CD4-positive, alpha-beta T cell treated with Interleukin-12 subunit alpha and Interleukin-12 subunit beta, for 1 hour (primary cell): ENCODE results near the gene C3orf20.
"Not testable (repeated sequence)": the region's sequence is repeated elsewhere in the genome, so short reads cannot be mapped to it uniquely, and the experiment has no call there.

Experiments used
- DNase-seq: peaks from one replicate; pipeline ENCODE4 v3.0.0-alpha.2; 2020

C3orf20 gene

DNA sequence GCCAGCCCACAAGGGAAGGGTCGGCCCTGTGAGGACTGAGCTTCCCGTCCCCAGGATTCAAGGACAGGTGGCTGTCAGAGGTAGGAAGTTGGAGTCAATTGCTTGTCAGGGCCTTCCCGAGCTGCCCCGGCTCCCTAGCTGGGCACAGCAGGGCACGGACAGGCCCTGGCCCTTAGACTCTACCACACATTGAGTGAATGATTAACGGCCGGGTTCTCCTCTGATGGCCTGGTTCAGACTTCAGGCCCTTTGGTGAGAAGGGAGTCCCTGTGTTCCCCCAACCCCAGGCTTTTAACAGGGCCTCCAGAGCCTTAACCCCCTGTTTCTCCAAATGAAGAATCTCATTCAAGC is 127.4 kb downstream of the C3orf20 start:
- no peak for DNase-seq

- no peak for DNase-seq
These were observed 128.4 kb downstream of the C3orf20 start for GRCh38 chr3:14803101-14803980.

GRCh38 chr3:14803981-14804834 is 129.3 kb downstream of the C3orf20 start:
- DNase-seq: no peak

DNA sequence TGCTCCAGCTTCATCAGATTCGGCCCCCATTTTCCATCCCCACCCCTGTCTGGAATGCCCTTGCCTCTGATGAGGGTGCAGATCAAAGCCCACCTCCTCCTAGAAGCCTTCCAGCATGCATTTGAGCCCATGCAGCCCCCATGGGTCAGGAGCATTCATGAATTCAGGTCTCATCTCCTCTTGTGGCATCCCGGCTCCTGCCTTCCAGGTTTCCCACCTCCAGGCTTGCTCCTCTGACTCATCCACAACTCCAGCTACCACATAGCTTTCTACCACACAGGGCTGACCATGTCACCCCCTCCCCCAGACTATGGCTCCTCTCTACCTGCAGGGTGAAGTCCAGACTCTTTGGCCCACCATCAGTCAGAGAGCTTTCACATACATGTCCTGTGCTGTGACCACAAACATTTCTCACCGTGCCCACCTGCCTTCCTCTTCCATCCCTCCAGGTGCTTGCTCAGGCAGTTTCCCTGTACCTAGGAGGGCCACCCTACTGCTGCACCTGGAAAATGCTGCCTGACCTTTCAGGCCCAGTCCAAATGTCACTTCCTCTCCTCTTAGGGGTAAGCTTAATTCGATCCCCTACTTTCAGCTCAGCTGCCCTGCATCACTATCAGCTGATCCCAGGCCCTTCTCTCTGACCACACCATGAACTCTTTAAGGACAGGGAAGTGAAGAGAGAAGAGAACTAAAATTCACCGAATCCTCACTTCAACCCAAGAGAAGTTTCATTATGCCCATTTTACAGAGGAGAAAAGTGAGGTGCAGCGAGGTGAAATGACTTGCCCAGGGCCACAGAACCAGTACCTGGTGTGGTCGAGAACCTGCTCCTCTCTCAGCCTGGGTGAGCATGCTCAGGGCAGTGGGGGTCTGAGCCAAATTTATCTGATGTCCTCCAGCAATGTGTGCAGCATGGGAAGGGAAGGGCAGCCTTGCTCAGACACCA is 130.2 kb downstream of the C3orf20 start:
- DNase-seq: no peak

DNA sequence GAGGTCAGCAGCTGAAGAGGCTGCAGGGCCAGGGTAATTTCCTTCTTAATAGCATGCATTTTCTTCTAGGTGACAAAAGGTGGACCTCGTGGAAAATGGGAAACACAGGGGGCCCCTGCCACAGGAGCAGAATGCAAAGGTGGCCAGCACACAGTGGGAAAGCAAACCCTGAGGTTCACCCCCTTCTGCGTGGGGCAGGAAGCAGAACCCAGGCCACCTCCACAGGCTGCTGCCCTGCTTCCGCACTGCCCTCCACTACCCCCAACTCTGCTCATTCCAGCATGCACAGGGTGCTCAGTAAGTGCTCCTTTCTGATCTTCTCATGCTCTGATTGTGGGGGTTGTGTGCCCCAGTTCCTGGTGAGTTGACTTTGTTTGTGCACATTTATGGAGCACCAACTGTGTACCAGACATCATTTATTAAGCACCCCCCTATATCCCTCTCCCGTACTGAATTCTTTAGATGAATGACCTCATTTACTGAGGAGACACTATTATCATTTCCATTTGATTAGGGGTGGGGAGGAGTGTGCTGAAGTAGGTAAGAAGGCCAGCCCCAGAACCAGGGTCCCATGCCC is 131.1 kb downstream of the C3orf20 start:
- no peak for DNase-seq

DNA sequence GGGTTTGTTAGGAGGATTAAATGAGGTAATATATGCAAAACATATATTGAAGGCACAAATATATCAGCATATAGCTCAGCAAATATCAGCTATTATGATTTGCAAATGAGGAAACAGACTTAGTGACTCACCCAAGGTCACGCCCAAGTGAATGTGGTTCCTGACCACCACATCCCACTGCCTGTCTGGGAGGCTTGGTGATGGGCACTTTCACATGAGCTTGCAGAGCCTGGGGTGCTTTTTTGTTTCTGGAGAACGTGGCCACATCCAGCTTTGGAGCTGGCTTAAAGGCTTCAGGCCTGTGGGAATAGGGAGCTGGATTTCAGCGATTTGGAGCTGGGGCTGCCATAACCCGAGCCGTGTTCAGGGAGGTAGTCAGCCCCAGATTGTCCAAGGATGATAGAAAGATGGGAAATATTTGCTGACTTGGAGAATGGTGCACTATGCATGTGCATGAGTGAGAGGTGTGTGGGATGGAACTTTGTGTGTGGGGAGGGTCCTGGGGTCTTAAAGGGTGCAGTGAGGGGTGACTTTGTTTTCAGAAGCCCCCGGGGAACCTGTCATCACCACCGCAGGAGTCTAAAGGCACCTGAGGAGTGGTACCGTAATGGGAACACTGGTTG is 131.8 kb downstream of the C3orf20 start:
- DNase-seq: peak; percentile 6

DNA sequence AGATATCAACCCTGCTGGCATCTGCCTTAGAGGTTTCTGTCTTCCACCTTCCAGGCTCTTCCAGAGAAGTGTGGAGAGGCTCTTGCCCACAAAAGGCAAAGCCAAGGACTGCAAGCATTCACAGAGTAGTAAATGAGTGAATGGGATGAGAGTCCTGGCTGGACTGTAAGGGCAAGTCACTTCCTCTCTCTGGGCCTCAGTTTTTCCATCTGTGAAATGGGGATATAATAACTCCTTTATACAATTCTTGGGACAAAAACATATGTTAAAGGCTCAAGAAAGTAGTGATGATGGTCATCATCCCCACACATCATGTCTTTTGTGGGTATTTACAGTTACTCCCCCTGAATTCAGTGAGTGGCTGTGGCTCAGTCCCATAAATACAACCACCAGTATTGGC is 133.1 kb downstream of the C3orf20 start:
- DNase-seq: no peak

DNA sequence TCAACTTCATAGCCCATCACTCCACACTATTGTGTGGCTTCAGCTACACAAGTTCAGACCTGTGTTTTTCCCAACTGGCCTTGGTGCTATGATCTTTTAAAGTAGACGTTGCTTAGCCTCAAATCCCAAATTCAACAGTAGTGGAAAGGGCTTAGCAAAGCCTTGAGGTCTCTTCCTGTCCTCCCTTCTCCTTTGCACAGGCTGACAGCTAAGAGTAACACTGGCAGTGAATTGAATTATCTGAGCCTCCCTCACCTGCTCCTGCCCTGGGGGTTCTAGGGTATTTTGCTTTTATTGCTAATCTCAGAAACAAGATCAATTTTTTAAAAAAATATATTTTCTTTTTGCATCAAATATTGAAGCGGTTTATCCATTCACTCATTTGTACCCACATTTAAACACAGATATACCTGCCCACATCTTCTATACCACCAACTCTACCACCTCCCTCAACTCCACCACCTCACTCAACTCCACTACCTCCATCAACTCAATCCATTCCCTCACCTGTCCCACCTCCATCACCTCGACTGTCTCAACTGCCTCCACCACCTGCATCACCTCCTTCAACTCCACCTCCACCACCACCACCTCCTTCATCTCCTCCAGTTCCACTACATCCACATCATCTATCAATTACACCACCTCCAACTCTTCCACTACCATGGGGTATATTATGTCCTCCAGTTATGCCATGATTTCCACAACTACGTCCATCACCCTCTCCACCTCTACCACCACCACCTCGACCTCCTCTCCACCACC is 133.7 kb downstream of the C3orf20 start:
- DNase-seq: no peak

DNA sequence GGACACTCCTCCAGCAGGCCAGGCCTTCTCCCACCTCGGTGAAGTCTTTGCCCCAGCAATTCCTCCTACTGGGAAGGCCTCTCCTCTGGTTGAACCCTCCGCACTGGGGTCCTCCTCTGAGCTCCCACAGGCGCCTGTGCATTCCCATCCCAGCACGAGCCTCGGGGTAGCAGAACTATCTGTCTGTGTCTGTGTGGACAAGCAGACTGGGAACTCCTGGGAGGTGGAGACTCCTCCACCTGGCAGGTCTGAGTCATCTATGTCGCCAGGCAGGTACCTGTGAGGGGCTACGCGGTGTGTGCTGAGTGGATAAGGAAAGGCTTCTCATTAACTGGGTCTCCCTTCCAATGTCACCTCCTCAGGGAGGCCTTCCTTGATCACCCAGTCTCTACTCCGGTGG is 134.7 kb downstream of the C3orf20 start:
- not testable (repeated sequence) for DNase-seq

GRCh38 chr3:14810070-14810791 is 135.3 kb downstream of the C3orf20 start:
- no peak for DNase-seq

GRCh38 chr3:14810801-14811661 is 136.1 kb downstream of the C3orf20 start:
- DNase-seq: no peak

- no peak for DNase-seq
These were observed 136.7 kb downstream of the C3orf20 start for GRCh38 chr3:14811684-14812083.

- no peak for DNase-seq
These were observed 137.4 kb downstream of the C3orf20 start for GRCh38 chr3:14812196-14812790.

- no peak for DNase-seq
These were observed 139.5 kb downstream of the C3orf20 start for GRCh38 chr3:14814411-14814871.

DNA sequence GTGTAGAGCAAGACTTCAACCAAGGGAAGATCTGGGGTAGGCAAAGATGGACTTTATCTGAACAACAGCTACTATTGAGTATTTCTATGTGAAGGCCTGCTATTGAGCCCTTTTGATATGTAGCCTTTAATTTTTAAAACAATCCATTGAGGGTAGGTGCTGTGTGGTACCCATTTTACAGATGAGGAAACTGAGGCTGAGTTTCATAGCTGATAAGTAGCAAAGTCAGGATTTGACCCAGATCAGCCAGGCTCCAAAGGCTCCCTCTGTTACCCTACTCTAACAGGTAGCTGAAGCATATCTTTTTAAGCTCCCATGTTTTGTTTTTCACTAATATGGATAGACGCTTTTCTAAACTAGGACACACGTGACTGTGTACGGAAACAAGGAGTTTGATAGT is 141.4 kb downstream of the C3orf20 start:
- no peak for DNase-seq

DNA sequence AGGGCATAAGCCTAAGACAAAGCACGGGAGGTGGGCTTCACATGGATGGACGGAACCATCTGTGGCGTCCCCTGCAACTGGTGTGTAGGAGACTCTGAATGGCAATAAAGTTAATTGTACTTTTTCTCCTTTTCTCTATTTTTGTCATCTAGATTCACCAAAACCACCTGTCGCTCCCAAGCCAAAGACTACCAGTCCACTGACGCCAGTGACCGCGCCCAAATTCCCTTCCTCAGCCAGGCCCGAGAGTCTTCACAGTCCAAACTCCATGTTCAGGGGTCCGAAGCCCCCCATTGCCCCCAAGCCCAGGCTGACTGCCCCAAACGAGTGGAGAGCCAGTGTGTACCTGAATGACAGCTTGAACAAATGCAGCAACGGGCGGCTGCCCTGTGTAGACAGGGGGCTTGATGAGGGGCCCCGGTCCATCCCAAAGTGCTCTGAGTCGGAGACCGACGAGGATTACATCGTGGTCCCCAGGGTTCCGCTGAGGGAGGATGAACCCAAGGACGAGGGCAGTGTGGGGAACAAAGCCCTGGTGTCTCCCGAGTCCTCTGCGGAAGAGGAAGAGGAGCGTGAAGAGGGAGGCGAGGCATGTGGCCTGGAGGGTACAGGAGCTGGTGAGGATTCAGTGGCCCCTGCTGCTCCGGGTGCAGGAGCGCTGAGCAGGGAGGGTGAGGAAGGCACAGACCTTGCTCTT is 144.0 kb downstream of the C3orf20 start, which contains the start of gene FGD5:
Gene FGD5, plus strand, starts transcription at position 159 of the 697 bp plus-strand sequence. Its CDS starts 110 bp downstream, at position 269.
- DNase-seq: no peak

DNA sequence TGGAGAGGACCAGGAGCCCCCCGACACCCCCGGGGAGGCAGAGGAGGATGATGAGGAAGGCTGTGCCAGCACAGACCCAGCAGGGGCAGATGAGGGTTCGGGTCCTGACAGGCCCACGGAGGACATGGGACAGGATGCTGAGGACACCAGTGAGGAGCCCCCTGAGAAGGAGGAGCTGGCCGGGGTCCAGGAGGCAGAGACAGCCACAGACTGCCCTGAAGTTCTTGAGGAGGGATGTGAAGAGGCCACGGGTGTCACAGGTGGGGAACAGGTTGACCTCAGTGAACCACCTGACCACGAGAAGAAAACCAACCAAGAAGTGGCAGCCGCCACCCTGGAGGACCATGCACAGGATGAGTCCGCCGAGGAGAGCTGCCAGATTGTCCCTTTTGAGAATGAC is 144.7 kb downstream of the C3orf20 start:
- DNase-seq: no peak

- no peak for DNase-seq
These were observed 145.2 kb downstream of the C3orf20 start for GRCh38 chr3:14820156-14820555.
